ENCODE measurements around the gene CABP2.

DNA sequence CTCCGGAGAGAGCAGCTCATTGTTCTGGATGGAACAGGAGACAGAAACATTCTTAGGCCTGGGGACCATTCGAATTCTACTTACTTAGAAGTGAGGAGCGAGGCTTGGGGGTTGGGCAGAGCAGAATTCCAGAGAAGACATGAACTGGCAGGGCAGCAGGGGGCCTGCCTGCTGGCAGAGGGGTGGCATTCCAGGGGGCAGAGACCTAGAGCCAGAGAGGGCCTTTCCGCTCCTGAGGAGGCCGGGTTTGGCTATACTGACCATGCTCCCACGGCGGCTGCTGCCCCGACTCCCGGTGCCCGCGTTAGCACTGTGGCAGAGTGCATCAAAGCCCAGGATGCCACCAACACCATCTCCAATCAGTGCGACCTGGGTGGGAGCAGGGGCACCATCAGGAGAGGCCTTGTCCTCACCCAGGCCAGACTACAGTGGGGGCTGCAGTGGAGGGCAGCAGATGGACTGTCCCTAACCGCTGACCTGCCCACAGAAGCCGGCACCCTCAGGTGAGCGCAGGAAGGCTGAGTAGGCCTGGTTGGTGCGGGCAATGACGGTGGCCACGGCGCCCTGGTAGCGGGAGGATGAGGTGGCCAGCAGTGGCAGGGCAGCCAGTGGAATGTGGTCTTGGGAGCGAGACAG is 25.5 kb downstream of the CABP2 start:
- TF ChIP-seq OSR1 (CRISPR knock-in tag; IDR thresholded peaks at IDR 0.05), result no peak
- no peak for TF ChIP-seq ZNF70 (CRISPR knock-in tag; IDR thresholded peaks at IDR 0.05)
